ENCODE results near the gene CCDC116.

DNA sequence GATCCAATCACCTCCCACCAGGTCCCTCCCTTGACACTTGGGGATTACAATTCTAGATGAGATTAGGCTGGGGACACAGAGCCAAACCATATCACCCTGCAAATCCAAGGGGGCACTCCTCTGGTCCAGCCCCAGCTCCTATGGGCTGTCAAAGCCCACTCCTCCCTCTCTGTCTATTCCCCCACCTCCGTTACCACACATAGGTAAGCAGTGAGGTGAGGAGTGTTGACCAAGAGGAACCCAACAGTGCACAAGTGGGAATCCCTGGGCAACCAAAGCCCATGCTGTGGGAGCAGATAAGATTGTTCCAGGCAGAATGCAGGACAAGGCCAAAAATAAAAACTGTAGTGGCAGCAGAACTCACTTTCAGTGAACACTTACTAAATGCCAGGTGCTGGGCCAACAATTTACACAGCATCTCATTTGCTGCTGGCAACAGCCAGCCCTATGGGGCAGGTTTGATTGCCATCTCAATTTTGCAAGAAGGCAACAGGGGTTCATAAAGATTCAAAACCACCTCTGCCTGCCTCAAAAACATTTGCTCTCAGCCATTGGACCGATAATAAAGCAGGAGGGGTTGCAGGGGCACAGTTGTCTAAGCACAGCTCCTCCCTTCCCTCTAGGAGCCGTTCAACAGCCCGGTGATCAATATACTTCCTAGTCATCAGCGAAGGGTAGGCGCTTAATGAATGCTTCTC, 18.4 kb downstream of the CCDC116 start:
- TF ChIP-seq, protein P1, sequence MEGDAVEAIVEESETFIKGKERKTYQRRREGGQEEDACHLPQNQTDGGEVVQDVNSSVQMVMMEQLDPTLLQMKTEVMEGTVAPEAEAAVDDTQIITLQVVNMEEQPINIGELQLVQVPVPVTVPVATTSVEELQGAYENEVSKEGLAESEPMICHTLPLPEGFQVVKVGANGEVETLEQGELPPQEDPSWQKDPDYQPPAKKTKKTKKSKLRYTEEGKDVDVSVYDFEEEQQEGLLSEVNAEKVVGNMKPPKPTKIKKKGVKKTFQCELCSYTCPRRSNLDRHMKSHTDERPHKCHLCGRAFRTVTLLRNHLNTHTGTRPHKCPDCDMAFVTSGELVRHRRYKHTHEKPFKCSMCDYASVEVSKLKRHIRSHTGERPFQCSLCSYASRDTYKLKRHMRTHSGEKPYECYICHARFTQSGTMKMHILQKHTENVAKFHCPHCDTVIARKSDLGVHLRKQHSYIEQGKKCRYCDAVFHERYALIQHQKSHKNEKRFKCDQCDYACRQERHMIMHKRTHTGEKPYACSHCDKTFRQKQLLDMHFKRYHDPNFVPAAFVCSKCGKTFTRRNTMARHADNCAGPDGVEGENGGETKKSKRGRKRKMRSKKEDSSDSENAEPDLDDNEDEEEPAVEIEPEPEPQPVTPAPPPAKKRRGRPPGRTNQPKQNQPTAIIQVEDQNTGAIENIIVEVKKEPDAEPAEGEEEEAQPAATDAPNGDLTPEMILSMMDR (IDR thresholded peaks at IDR 0.05): no peak
- no peak for TF ChIP-seq POLR2A (IDR thresholded peaks at IDR 0.05)
